ENCODE data around the gene EPHB1. TPM values are rescaled to one million over a fixed set of nuclear protein-coding genes. Genes with fewer than 3 reads are reported as not detected.

EPHB1 gene
- total RNA-seq, 1 experiment from 2014 or later, result 2.8 TPM

DNA sequence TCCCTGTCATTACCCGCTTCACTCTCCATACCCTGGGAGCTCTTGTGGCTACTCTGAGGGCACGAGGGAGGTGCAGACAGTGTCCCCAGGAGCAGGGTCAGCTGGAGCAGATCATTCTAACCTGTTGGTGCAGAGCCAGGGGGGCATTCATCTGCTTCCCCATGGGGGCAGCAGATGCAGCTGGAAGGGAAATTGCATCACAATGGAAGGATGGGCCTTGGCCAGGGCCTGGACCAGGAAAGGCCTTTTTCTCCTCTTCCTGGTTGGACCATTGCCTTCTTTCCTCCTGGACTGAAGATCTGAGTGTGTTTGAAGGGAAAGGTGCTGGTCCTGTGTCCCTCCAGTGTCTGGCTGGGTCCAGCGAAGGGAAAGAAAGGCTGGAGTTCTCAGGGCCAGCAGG lies 55.7 kb downstream of the EPHB1 start:
- Histone ChIP-seq H4K5ac (ENCODE audit: insufficient read length, low read depth, low read length) (no peak overlapping the region), H3K4me2 (ENCODE audit: insufficient read depth, insufficient read length, low read length) (no peak overlapping the region), H2BK5ac (ENCODE audit: insufficient read length, low read length) (no peak overlapping the region), H2AFZ (ENCODE audit: low read length) (no peak overlapping the region), H3K79me2 (ENCODE audit: insufficient read depth, low read length) (no peaks in the 10 kb centered on the region), H2AK5ac (ENCODE audit: insufficient read length, low read length) (no peak overlapping the region), H3K4ac (ENCODE audit: low read depth, low read length) (no peak overlapping the region), H2BK12ac (ENCODE audit: insufficient read length, low read depth, low read length) (no peak overlapping the region), H3K23ac (ENCODE audit: insufficient read length, low read depth, low read length) (no peak overlapping the region), H2BK20ac (ENCODE audit: low read depth, low read length, poor library complexity, severe bottlenecking) (no peak overlapping the region), H4K91ac (ENCODE audit: insufficient read length, low read depth, low read length) (no peak overlapping the region), H3K14ac (ENCODE audit: insufficient read depth, low read length) (no peak overlapping the region), H2BK120ac (ENCODE audit: low read depth, low read length, poor library complexity, severe bottlenecking) (no peak overlapping the region), H3K56ac (ENCODE audit: insufficient read length, low read depth, low read length) (no peak overlapping the region), H3K27ac (ENCODE audit: insufficient read length, low read depth, low read length) (no peak overlapping the region), H3T11ph (ENCODE audit: low read length) (no peak overlapping the region), H3K9ac (ENCODE audit: extremely low read depth, insufficient read length, low read length) (no peak overlapping the region), H3K79me1 (ENCODE audit: insufficient read depth, low read depth, low read length, poor library complexity, severe bottlenecking) (no peaks in the 10 kb centered on the region), H3K4me1 (ENCODE audit: insufficient read depth, low read length) (peaks cover 2% of the 10 kb centered on the region; the same call in 1 of the 2 replicates), H3K27me3 (ENCODE audit: insufficient read depth, low read length) (no peaks in the 10 kb centered on the region), H4K20me1 (ENCODE audit: control insufficient read depth, insufficient read depth, insufficient read length) (no peaks in the 10 kb centered on the region), H4K8ac (replicated peaks; ENCODE audit: insufficient read length, low read depth, low read length) (no peak overlapping the region), H3K18ac (ENCODE audit: insufficient read length, low read depth, low read length) (no peak overlapping the region), H3K23me2 (ENCODE audit: insufficient read length, low read depth, low read length, poor library complexity, severe bottlenecking) (no peaks in the 10 kb centered on the region), H2BK15ac (ENCODE audit: low read depth, low read length) (no peak overlapping the region), H3K9me3 (ENCODE audit: control insufficient read depth, low read depth, low read length) (no peaks in the 10 kb centered on the region)
- no peak for DNase-seq
- Mint-ChIP-seq H3K4me1 (peaks cover 26 to 31% of the 10 kb centered on the region in 2 experiments), H3K27ac (peak overlapping the region in 1 of 3 experiments; percentile 44; a peak in 1 of 7 replicates), H3K36me3 (ENCODE audit: insufficient read depth in 1 of 3, low read depth in 3 of 3) (no peaks in the 10 kb centered on the region; a peak in 1 of 7 replicates), H3K4me3 (no peak overlapping the region), H3K27me3 (ENCODE audit: low read depth) (peaks cover 3% of the 10 kb centered on the region), H3K9me3 (no peaks in the 10 kb centered on the region)
- WGBS (ENCODE audit: extremely low coverage, insufficient read length, low lambda C conversion rate), result no CpG with 5 or more reads among the region's 3 CpGs
- TF ChIP-seq, protein P1, sequence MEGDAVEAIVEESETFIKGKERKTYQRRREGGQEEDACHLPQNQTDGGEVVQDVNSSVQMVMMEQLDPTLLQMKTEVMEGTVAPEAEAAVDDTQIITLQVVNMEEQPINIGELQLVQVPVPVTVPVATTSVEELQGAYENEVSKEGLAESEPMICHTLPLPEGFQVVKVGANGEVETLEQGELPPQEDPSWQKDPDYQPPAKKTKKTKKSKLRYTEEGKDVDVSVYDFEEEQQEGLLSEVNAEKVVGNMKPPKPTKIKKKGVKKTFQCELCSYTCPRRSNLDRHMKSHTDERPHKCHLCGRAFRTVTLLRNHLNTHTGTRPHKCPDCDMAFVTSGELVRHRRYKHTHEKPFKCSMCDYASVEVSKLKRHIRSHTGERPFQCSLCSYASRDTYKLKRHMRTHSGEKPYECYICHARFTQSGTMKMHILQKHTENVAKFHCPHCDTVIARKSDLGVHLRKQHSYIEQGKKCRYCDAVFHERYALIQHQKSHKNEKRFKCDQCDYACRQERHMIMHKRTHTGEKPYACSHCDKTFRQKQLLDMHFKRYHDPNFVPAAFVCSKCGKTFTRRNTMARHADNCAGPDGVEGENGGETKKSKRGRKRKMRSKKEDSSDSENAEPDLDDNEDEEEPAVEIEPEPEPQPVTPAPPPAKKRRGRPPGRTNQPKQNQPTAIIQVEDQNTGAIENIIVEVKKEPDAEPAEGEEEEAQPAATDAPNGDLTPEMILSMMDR (conservative IDR thresholded peaks at IDR 0.05), result no peak

Data from H9 (cell line).